Suprapubic skin (tissue), 4 donors: ENCODE results near the gene IKZF1. TPM values are rescaled to one million over a fixed set of nuclear protein-coding genes. Genes with fewer than 3 reads are reported as not detected.

Experiments used
- DNase-seq, 2 donors: peaks; one replicate each; pipeline ENCODE4 v3.0.0-alpha.2; 2019; ENCODE audit warnings: low spot score in 2 of 2
- H3K27ac ChIP-seq: fragments of 200-600 bp; sonication (generic); one replicate; pipeline ENCODE4 v1.5.1; 2019
- H3K27me3 ChIP-seq: fragments of 200-600 bp; sonication (generic); one replicate; pipeline ENCODE4 v1.5.1; 2019
- H3K36me3 ChIP-seq: fragments of 200-600 bp; sonication (generic); one replicate; pipeline ENCODE4 v1.5.1; 2019
- H3K4me1 ChIP-seq: fragments of 200-600 bp; sonication (generic); one replicate; pipeline ENCODE4 v1.5.1; 2019
- H3K4me3 ChIP-seq: fragments of 200-600 bp; sonication (generic); one replicate; pipeline ENCODE4 v1.5.1; 2019; ENCODE audit warnings: mild to moderate bottlenecking
- H3K9me3 ChIP-seq: fragments of 200-600 bp; sonication (generic); one replicate; pipeline ENCODE4 v1.5.1; 2019
- CTCF ChIP-seq, 2 donors: fragments of 200-600 bp in 1 of 2; fragments of 450-650 bp in 1 of 2; sonication (generic) in 1 of 2; IDR thresholded peaks; one replicate each; pipeline ENCODE4 v1.5.1; 2016 to 2019; ENCODE audit warnings: antibody characterized with exemption in 2 of 2, mild to moderate bottlenecking in 1 of 2, moderate library complexity in 1 of 2
- EP300 ChIP-seq: sonication (generic); formaldehyde crosslinking; IDR thresholded peaks from one replicate; pipeline ENCODE4 v1.6.1; 2017; ENCODE audit warnings: antibody characterized with exemption
- POLR2A ChIP-seq, 2 donors: fragments of 450-650 bp; IDR thresholded peaks; one replicate each; pipeline ENCODE4 v1.6.1; 2017; ENCODE audit warnings: antibody characterized with exemption in 2 of 2, mild to moderate bottlenecking in 2 of 2, moderate library complexity in 2 of 2
- POLR2AphosphoS5 ChIP-seq, 3 donors: sonication (generic); formaldehyde crosslinking; IDR thresholded peaks; one replicate each; pipeline ENCODE4 v1.6.1; 2017; ENCODE audit warnings: antibody characterized with exemption in 3 of 3
- WGBS: methylation state at CpG from one replicate; pipeline ENCODE4 v1.1.5; 2018; 5-methylcytosine and 5-hydroxymethylcytosine counted together
- total RNA-seq, 4 donors: library from RNA; depleted of rRNA; stranded (reverse); fragments of >200 nt; gene quantifications; one replicate each; pipeline ENCODE4 v1.1.0, GENCODE V29; 2016

IKZF1 gene
- total RNA-seq, 4 donors from 2014 or later, result 3.2 to 17.5 (median 6.2) TPM

DNA sequence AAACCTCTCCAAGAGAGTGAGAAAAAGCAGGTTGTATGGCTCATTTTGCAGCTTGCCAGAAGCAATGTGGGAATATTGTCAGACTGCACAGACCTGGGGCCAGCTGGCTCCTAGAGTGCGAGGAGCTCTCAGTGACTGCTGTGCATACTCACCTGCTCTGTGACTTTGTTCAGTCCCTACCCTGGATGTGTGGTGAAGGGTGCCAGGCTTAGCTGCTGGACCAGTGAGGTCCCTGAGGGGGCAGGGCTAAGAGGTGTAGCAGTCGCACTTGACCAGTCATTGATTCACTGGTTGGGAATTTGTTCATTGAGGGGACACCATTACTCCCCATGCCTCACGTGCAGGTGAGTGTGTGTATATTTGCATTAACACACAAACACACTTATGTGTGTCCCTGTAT, 60.1 kb downstream of the IKZF1 start:
- TF ChIP-seq EP300 (no peak), POLR2A (IDR thresholded peaks at IDR 0.05) (no peak), CTCF (IDR thresholded peaks at IDR 0.05) (no peak), POLR2AphosphoS5 (IDR thresholded peaks at IDR 0.05) (no peak)
- no peak overlapping the region for H3K4me3 ChIP-seq
- no peak overlapping the region for H3K27ac ChIP-seq
- WGBS, result 75% methylated on average over 2 of the region's 3 CpGs
- no peak for DNase-seq
- no peaks in the 10 kb centered on the region for H3K9me3 ChIP-seq
- no peaks in the 10 kb centered on the region for H3K27me3 ChIP-seq
- H3K4me1 ChIP-seq, result no peaks in the 10 kb centered on the region
- no peaks in the 10 kb centered on the region for H3K36me3 ChIP-seq

- H3K27me3 ChIP-seq, result no peaks in the 10 kb centered on the region
- 39% methylated on average over 2 of the region's 2 CpGs for WGBS
- H3K4me1 ChIP-seq, result no peaks in the 10 kb centered on the region
- H3K36me3 ChIP-seq, result no peaks in the 10 kb centered on the region
- no peaks in the 10 kb centered on the region for H3K9me3 ChIP-seq
- DNase-seq, result no peak
- H3K4me3 ChIP-seq, result no peak overlapping the region
- no peak overlapping the region for H3K27ac ChIP-seq
- TF ChIP-seq POLR2A (IDR thresholded peaks at IDR 0.05), result no peak
- no peak for TF ChIP-seq EP300
- TF ChIP-seq POLR2AphosphoS5 (IDR thresholded peaks at IDR 0.05), result no peak
- TF ChIP-seq CTCF (IDR thresholded peaks at IDR 0.05), result no peak
Observed at GRCh38 chr7:50366311-50366710, 61.8 kb downstream of the IKZF1 start.

GRCh38 chr7:50367100-50367499, 62.6 kb downstream of the IKZF1 start:
- no peaks in the 10 kb centered on the region for H3K4me1 ChIP-seq
- no peaks in the 10 kb centered on the region for H3K27me3 ChIP-seq
- DNase-seq, result no peak
- 78% methylated on average over 2 of the region's 2 CpGs for WGBS
- TF ChIP-seq POLR2A (IDR thresholded peaks at IDR 0.05), result no peak
- no peak for TF ChIP-seq POLR2AphosphoS5 (IDR thresholded peaks at IDR 0.05)
- TF ChIP-seq EP300, result no peak
- TF ChIP-seq CTCF (IDR thresholded peaks at IDR 0.05), result no peak
- no peaks in the 10 kb centered on the region for H3K36me3 ChIP-seq
- no peak overlapping the region for H3K27ac ChIP-seq
- no peaks in the 10 kb centered on the region for H3K9me3 ChIP-seq
- no peak overlapping the region for H3K4me3 ChIP-seq

DNA sequence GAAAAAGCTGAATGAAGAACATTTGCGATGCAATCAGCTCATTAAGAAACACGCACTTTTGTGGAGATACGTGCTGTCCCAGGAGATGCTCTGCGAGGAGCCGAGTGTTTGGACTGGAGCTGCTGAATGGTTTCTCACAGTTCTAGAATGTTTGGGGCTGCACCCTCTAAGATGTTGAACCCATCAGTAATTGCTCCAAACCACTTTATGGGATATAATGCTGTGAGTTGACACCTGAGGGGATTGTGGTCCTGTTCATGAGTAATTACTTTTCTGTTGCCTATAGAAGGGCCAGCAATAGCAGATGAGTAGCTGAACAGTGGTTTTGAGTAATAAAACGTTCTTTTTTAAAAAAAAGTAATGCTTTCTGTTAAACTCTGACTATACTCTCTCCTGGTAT, 63.1 kb downstream of the IKZF1 start:
- Histone ChIP-seq H3K4me1 (no peaks in the 10 kb centered on the region), H3K9me3 (no peaks in the 10 kb centered on the region), H3K36me3 (no peaks in the 10 kb centered on the region), H3K27me3 (no peaks in the 10 kb centered on the region), H3K4me3 (no peak overlapping the region), H3K27ac (no peak overlapping the region)
- no peak for DNase-seq
- TF ChIP-seq POLR2A (IDR thresholded peaks at IDR 0.05), result no peak
- TF ChIP-seq POLR2AphosphoS5 (IDR thresholded peaks at IDR 0.05), result no peak
- TF ChIP-seq CTCF (IDR thresholded peaks at IDR 0.05), result no peak
- TF ChIP-seq EP300, result no peak
- WGBS, result 84% methylated on average over 6 of the region's 6 CpGs

GRCh38 chr7:50368366-50368765, 63.9 kb downstream of the IKZF1 start:
- TF ChIP-seq POLR2AphosphoS5 (IDR thresholded peaks at IDR 0.05), result no peak
- no peak for TF ChIP-seq EP300
- no peak for DNase-seq
- H3K27me3 ChIP-seq, result no peaks in the 10 kb centered on the region
- H3K4me1 ChIP-seq, result no peaks in the 10 kb centered on the region
- no peak overlapping the region for H3K27ac ChIP-seq
- H3K36me3 ChIP-seq, result no peaks in the 10 kb centered on the region
- no peaks in the 10 kb centered on the region for H3K9me3 ChIP-seq
- WGBS, result 80% methylated on average over 4 of the region's 4 CpGs
- H3K4me3 ChIP-seq, result no peak overlapping the region
